Activated T-helper 17 cell treated with anti-CD3 and anti-CD28 coated beads, Interleukin-2, amount 50 U/mL, for 72 hours (primary cell): Measurements from ENCODE around the gene ECSCR. TPM values are rescaled to one million over a fixed set of nuclear protein-coding genes. Genes with fewer than 3 reads are reported as not detected.
"Not testable (repeated sequence)": the region's sequence is repeated elsewhere in the genome, so short reads cannot be mapped to it uniquely, and the experiment has no call there.

Source experiments
- ATAC-seq: fragments of 150-1000 bp; cut with Tn5 transposase; replicated peaks from 2 replicates; pipeline ENCODE4 v1.10.0; 2021; ENCODE audit warnings: mild to moderate bottlenecking, moderate library complexity
- H3K27ac Mint-ChIP-seq: one replicate; pipeline ENCODE4 v1.8.0; 2022; ENCODE audit warnings: mixed read lengths
- H3K27me3 Mint-ChIP-seq: one replicate; pipeline ENCODE4 v1.8.0; 2022; ENCODE audit warnings: mixed read lengths
- H3K36me3 Mint-ChIP-seq: one replicate; pipeline ENCODE4 v1.8.0; 2022; ENCODE audit warnings: low read depth, mild to moderate bottlenecking, mixed read lengths
- H3K4me1 Mint-ChIP-seq: one replicate; pipeline ENCODE4 v1.8.0; 2022; ENCODE audit warnings: mixed read lengths
- H3K4me3 Mint-ChIP-seq: one replicate; pipeline ENCODE4 v1.8.0; 2022; ENCODE audit warnings: mild to moderate bottlenecking, mixed read lengths
- H3K9me3 Mint-ChIP-seq: one replicate; pipeline ENCODE4 v1.8.0; 2022; ENCODE audit warnings: mixed read lengths
- total RNA-seq, 2 donors: library from RNA; stranded (reverse); gene quantifications; one replicate each; pipeline ENCODE4 v1.2.3, GENCODE V29; 2022

Gene ECSCR
- total RNA-seq, 2 donors from 2014 or later, result 3.3 to 4.1 TPM

- Mint-ChIP-seq H3K4me3 (peak overlapping the region; percentile 87), H3K9me3 (no peaks in the 10 kb centered on the region), H3K36me3 (peaks cover 13% of the 10 kb centered on the region), H3K27ac (peak overlapping the region; percentile 98), H3K27me3 (no peaks in the 10 kb centered on the region), H3K4me1 (peaks cover 42% of the 10 kb centered on the region)
- peak; percentile 41 for ATAC-seq
Observed at GRCh38 chr5:139443831-139444453, 18.6 kb downstream of the ECSCR start.

GRCh38 chr5:139440416-139440815 lies 22.1 kb downstream of the ECSCR start:
- not testable (repeated sequence) for ATAC-seq, H3K9me3 Mint-ChIP-seq, H3K27me3 Mint-ChIP-seq
- Mint-ChIP-seq H3K4me1 (peaks cover 37% of the 10 kb centered on the region), H3K27ac (peak overlapping the region; percentile 98), H3K4me3 (peak overlapping the region; percentile 87), H3K36me3 (peaks cover 32% of the 10 kb centered on the region)

- H3K4me3 Mint-ChIP-seq, result peak within 1 kb of the TSS; percentile 87
- peaks cover 43% of the 10 kb centered on the region for H3K36me3 Mint-ChIP-seq
- no peaks in the 10 kb centered on the region for H3K9me3 Mint-ChIP-seq
- no peaks in the 10 kb centered on the region for H3K27me3 Mint-ChIP-seq
- H3K4me1 Mint-ChIP-seq, result peaks cover 37% of the 10 kb centered on the region
- ATAC-seq, result peak; percentile 82
- H3K27ac Mint-ChIP-seq, result peak within 1 kb of the TSS; percentile 98
Observed at GRCh38 chr5:139439013-139439903, 23.3 kb downstream of the ECSCR start, which contains the start of gene DNAJC18. Gene DNAJC18 (minus strand): TSS chr5:139439525. CDS start chr5:139439445, 80 bp downstream.

GRCh38 chr5:139438707-139439012 lies 23.9 kb downstream of the ECSCR start:
- no peak for ATAC-seq
- H3K27ac Mint-ChIP-seq, result peak overlapping the region; percentile 98
- H3K36me3 Mint-ChIP-seq, result peaks cover 43% of the 10 kb centered on the region
- peaks cover 35% of the 10 kb centered on the region for H3K4me1 Mint-ChIP-seq
- no peaks in the 10 kb centered on the region for H3K27me3 Mint-ChIP-seq
- peak overlapping the region; percentile 87 for H3K4me3 Mint-ChIP-seq
- no peaks in the 10 kb centered on the region for H3K9me3 Mint-ChIP-seq

- H3K36me3 Mint-ChIP-seq, result peaks cover 62% of the 10 kb centered on the region
- H3K27ac Mint-ChIP-seq, result no peak overlapping the region
- no peaks in the 10 kb centered on the region for H3K27me3 Mint-ChIP-seq
- H3K9me3 Mint-ChIP-seq, result no peaks in the 10 kb centered on the region
- no peak for ATAC-seq
- H3K4me1 Mint-ChIP-seq, result peaks cover 21% of the 10 kb centered on the region
- H3K4me3 Mint-ChIP-seq, result no peak overlapping the region
Observed at GRCh38 chr5:139435676-139436075, 26.9 kb downstream of the ECSCR start.

GRCh38 chr5:139431706-139432105 lies 30.8 kb downstream of the ECSCR start:
- ATAC-seq, result peak; percentile 23
- Mint-ChIP-seq H3K4me3 (no peak overlapping the region), H3K36me3 (peaks cover 78% of the 10 kb centered on the region), H3K4me1 (no peaks in the 10 kb centered on the region), H3K27ac (no peak overlapping the region), H3K9me3 (no peaks in the 10 kb centered on the region), H3K27me3 (no peaks in the 10 kb centered on the region)

GRCh38 chr5:139430015-139430414 lies 32.5 kb downstream of the ECSCR start:
- Mint-ChIP-seq H3K4me3 (no peak overlapping the region), H3K27ac (peak overlapping the region; percentile 50), H3K4me1 (no peaks in the 10 kb centered on the region), H3K9me3 (no peaks in the 10 kb centered on the region), H3K27me3 (no peaks in the 10 kb centered on the region), H3K36me3 (peaks cover 76% of the 10 kb centered on the region)
- ATAC-seq, result peak; percentile 66

GRCh38 chr5:139426203-139426885 lies 36.2 kb downstream of the ECSCR start:
- H3K36me3 Mint-ChIP-seq, result peaks cover 93% of the 10 kb centered on the region
- no peaks in the 10 kb centered on the region for H3K27me3 Mint-ChIP-seq
- ATAC-seq, result no peak
- H3K27ac Mint-ChIP-seq, result no peak overlapping the region
- H3K4me1 Mint-ChIP-seq, result peaks cover 6% of the 10 kb centered on the region
- no peaks in the 10 kb centered on the region for H3K9me3 Mint-ChIP-seq
- H3K4me3 Mint-ChIP-seq, result no peak overlapping the region

GRCh38 chr5:139425497-139425896 lies 37.0 kb downstream of the ECSCR start:
- no peaks in the 10 kb centered on the region for H3K27me3 Mint-ChIP-seq
- H3K9me3 Mint-ChIP-seq, result no peaks in the 10 kb centered on the region
- H3K4me3 Mint-ChIP-seq, result no peak overlapping the region
- peaks cover 95% of the 10 kb centered on the region for H3K36me3 Mint-ChIP-seq
- peaks cover 6% of the 10 kb centered on the region for H3K4me1 Mint-ChIP-seq
- ATAC-seq, result no peak
- no peak overlapping the region for H3K27ac Mint-ChIP-seq

GRCh38 chr5:139422307-139422893 lies 40.1 kb downstream of the ECSCR start:
- H3K9me3 Mint-ChIP-seq, result no peaks in the 10 kb centered on the region
- no peaks in the 10 kb centered on the region for H3K27me3 Mint-ChIP-seq
- peak overlapping the region; percentile 27 for H3K4me3 Mint-ChIP-seq
- peaks cover 96% of the 10 kb centered on the region for H3K36me3 Mint-ChIP-seq
- ATAC-seq, result peak; percentile 92
- peak overlapping the region; percentile 65 for H3K27ac Mint-ChIP-seq
- H3K4me1 Mint-ChIP-seq, result peaks cover 6% of the 10 kb centered on the region

- Mint-ChIP-seq H3K27ac (peak overlapping the region; percentile 59), H3K9me3 (no peaks in the 10 kb centered on the region), H3K4me1 (peaks cover 29% of the 10 kb centered on the region), H3K36me3 (peaks cover 99% of the 10 kb centered on the region), H3K27me3 (no peaks in the 10 kb centered on the region), H3K4me3 (no peak overlapping the region)
- ATAC-seq, result no peak
Observed at GRCh38 chr5:139419226-139420192, 43.0 kb downstream of the ECSCR start.

- H3K27ac Mint-ChIP-seq, result peak overlapping the region; percentile 59
- no peaks in the 10 kb centered on the region for H3K9me3 Mint-ChIP-seq
- H3K27me3 Mint-ChIP-seq, result no peaks in the 10 kb centered on the region
- no peak overlapping the region for H3K4me3 Mint-ChIP-seq
- H3K36me3 Mint-ChIP-seq, result peaks cover 99% of the 10 kb centered on the region
- peaks cover 35% of the 10 kb centered on the region for H3K4me1 Mint-ChIP-seq
- ATAC-seq, result no peak
Observed at GRCh38 chr5:139418793-139419192, 43.8 kb downstream of the ECSCR start.

- Mint-ChIP-seq H3K27me3 (no peaks in the 10 kb centered on the region), H3K4me1 (peaks cover 40% of the 10 kb centered on the region), H3K4me3 (peak overlapping the region; percentile 86), H3K27ac (peak overlapping the region; percentile 99), H3K9me3 (no peaks in the 10 kb centered on the region), H3K36me3 (peaks cover 99% of the 10 kb centered on the region)
- no peak for ATAC-seq
Observed at GRCh38 chr5:139417214-139417613, 45.3 kb downstream of the ECSCR start.
